NCI-H748 treated with DMSO at 0.1 percent for 48 hours (cell line): ENCODE measurements around the gene ARAP1.

Source experiments
- DNase-seq: peaks from one replicate; lab custom pipeline; 2025; lab: John Stamatoyannopoulos, UW

Gene ARAP1

GRCh38 chr11:72723508-72723907, 28.7 kb downstream of the ARAP1 start:
- DNase-seq = no peak

GRCh38 chr11:72722050-72722748, 30.0 kb downstream of the ARAP1 start:
- DNase-seq = no peak

GRCh38 chr11:72721689-72722049, 30.5 kb downstream of the ARAP1 start:
- DNase-seq = no peak

DNA sequence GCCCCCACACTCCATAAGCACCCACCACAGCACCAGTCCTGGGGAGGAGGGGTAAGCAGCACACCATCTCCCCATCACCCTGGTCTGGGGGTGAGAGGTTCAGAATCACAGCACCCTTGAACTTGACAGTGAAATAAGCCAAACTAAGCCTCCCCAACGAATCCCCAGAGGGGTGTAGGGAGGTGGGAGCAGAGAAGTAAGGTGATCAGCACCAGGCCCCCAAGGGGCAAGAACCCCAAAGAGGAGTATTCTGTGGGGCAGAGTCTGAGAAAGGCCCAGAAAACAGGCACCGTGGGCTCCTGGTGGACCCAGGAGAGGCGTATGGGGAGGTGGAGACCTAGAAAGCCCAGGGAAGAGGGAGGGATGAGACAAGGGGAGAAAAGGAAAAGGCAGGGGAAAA, 30.9 kb downstream of the ARAP1 start:
- DNase-seq = no peak

DNA sequence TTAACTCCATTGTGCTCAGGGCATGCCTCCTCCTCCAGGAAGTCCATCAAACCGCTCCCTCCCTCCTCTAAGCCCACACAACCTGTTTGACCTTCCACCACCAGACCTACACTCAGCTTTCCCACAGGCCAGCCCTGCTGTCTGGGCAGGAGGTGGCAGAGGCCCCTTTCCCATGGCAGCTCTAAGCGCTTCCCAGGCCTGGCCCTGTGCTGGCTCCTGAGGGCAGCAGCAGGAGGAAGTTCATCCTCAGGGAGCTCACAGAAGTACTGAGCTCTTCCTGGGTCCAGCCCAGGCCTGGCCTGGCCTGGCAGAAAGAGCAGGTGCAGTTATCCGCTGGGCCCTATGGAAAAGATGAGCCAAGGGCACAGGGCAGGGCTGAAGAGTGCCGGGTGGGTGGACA, 31.4 kb downstream of the ARAP1 start:
- DNase-seq = no peak

DNA sequence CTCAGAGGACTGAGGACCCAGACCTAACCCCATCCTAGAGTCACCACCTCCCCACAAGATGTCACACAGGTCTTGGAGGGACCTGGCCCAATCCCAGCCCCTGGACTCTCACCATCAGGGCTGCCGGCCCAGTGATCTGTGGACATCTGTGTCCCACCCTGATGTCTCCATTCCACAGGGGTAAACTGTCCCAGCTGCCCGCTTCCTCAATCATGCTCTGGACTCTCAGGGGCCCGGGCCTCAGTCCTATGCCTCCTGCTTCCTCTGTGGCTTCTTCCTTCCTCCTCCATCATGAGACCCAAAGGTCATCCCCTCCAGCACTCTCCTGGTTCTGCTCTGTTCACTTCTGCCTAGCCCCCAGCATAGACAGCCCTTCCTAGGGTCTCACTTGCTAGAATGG, 32.2 kb downstream of the ARAP1 start:
- DNase-seq = no peak

GRCh38 chr11:72719551-72719950, 32.7 kb downstream of the ARAP1 start:
- no peak for DNase-seq

GRCh38 chr11:72719144-72719543, 33.1 kb downstream of the ARAP1 start:
- no peak for DNase-seq

GRCh38 chr11:72718101-72718501, 34.1 kb downstream of the ARAP1 start:
- DNase-seq = no peak

DNA sequence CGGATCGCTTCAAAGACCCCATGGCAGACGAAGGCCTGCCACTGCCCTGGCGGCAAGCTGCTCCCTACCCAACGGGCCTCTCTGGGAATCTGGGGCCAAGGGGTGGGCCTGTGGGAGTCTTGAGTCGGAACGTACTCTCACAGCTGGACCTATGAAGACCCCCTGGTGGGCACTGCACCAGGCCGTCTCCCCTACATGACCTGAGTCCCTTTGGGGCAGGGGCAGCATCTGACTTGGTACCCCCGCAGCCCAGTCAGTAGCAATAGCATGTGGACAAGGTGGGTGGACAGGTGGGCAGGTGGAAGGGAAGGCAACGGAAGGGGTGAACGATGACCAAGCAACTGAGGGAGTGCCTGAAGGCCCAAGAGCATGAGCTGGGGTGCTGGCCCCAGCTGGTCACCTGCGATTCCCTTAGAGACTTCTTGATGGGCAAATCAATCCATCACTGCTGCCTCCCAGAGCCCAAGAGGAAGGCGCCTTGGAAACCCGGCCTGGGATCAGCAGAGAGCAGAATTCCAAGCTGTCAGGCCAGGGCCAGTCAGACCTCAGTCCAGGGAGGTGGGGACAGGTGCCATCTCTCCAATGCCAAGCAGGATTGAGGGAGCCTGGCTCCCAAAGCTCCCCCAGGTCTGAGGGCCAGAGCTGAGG, 35.3 kb downstream of the ARAP1 start:
- no peak for DNase-seq

GRCh38 chr11:72716290-72716689, 35.9 kb downstream of the ARAP1 start:
- no peak for DNase-seq

DNA sequence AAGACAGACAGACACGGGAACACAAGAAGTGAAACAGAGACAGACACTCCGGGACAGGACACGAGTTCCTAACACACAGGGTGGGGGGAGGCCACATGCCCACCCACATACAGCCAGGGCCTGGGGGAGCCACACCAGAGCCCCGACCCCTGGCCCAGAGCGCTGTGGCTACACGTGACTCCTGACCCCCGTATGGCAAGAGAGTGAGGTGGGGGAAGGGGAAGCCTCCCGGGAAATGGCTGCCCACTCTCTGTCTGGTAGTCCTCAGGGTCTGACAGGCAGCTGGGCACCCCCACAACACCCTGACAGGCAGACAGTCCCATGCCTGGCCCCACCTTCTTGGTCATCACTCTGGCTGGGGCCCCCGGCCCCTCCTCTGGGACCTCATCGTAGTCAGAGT, 39.4 kb downstream of the ARAP1 start:
- DNase-seq = no peak

GRCh38 chr11:72712168-72712751, 39.9 kb downstream of the ARAP1 start:
- no peak for DNase-seq

GRCh38 chr11:72711141-72711540, 41.1 kb downstream of the ARAP1 start:
- no peak for DNase-seq

GRCh38 chr11:72710278-72710677, 41.9 kb downstream of the ARAP1 start:
- DNase-seq = no peak

- DNase-seq = no peak
These were observed 42.5 kb downstream of the ARAP1 start for GRCh38 chr11:72709478-72710238.

DNA sequence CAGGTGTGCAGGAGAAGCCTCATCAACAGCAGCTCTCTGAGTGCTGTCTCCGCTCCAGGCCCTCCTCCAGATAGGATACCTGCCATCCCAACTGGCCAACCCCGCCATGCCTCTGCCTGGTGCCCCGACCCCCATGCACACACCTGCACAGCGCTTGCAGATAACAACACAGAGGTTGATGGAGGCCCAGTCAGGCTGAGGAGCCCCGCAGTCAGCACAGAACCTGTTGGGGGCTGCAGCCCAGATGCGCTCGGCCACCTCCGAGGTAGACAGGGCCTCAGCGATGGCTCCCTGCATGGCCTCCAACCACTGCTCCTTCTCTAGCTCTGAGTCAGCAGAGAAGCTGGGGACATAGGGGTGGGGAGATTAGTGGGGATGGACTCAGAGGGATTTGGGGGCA, 45.2 kb downstream of the ARAP1 start:
- DNase-seq = no peak

DNA sequence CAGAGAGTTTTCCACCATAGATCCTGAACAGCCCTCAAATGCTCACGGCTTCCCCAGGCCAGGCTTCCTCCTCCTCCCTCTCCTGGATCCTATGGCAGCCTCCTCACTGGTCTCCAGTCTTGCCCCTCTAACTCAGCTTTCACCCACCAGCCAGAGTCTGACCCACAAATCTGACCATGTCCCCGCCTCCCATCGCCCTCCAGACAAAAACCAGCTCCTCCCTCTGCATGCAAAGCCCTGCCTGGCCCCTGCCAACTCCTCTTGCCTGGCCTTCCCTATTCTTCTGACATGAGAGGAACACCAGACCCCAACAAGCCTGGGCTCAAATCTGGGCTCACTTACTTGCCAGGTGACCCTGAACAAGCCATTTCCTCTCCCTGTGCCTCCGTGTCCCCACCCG, 45.6 kb downstream of the ARAP1 start:
- no peak for DNase-seq

GRCh38 chr11:72705442-72706365, 46.5 kb downstream of the ARAP1 start:
- no peak for DNase-seq

DNA sequence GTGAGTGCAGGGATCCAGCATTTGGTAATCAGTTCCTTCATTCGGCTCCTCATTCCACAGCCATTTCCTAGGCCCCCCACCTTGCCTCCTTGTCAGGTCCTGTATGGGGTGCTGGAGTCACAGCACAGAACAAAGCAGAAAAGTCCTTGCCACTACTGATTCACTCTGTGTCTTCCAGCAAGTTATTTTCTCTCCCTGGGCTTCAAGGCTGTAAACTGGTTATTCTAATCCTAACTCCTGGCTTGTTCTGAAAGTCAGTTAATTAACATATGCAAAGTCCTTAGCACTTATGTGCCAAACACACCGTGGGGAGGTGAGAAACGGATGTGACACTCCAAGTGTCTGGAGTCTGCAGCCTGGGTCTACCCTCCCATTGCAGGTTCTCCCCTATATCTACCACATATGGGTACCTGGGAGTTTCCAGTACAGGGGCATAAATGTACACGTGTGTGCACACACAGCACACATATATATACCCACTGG, 47.4 kb downstream of the ARAP1 start:
- no peak for DNase-seq

DNA sequence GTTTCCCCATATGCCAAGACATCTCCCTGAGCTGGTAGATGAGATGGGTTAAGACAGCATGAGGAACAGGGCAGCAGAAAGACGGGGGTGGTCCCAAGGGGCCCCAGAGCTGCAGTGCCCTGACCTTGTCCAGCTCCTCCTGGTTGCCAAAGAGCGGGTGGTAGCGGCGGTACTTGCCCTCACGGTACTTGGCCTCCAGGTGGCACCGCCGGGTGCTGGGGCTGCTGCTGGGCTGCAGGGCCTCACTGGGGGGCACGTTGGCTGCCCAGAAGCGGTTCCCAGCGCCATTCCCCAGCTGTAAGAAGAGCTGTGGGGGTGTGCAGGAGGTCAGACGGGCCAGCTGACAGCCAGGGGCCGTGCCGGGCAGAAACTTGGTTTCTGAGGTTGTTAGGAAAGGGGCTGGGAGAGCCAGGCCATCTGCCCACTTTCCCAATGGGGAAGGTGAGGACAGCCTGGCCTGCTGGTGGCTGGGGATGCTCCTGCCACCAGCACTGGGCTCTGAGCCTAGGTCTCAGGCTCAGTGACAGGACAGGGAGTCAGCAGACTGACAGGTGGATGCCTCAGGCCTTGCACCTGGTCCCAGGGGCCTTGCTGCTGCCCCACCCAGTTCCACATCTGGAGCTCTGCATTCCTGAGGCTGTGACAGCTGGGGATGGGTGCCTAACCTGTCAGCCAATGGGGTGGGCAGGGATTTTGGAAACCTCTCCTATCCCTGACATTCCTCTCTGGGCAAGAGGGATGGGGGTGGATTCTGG, 48.0 kb downstream of the ARAP1 start:
- DNase-seq = no peak
